ENCODE data around the gene ERFE. TPM values are rescaled to one million over a fixed set of nuclear protein-coding genes. Genes with fewer than 3 reads are reported as not detected.
"Not testable (repeated sequence)": the region's sequence is repeated elsewhere in the genome, so short reads cannot be mapped to it uniquely, and the experiment has no call there.

Gene ERFE
- total RNA-seq, 1 donor from 2014 or later, result 0.58 TPM

GRCh38 chr2:238162846-238163441, 4.2 kb downstream of the ERFE start:
- intact Hi-C loops (cut with DNase I), result no loop called here
- ATAC-seq, result no peak
- peak; percentile 48 for DNase-seq (ENCODE audit: low spot score)

- ATAC-seq (no peak), DNase-seq (ENCODE audit: low spot score) (peak; percentile 48)
- intact Hi-C loops (cut with DNase I), result no loop called here
Measured at GRCh38 chr2:238163481-238164198, 4.9 kb downstream of the ERFE start.

GRCh38 chr2:238164906-238165287, 6.1 kb downstream of the ERFE start:
- DNase-seq (ENCODE audit: low spot score), result no peak
- intact Hi-C loops (cut with DNase I), result no loop called here
- ATAC-seq, result no peak

- DNase-seq (ENCODE audit: low spot score) (peak; percentile 41), ATAC-seq (no peak)
- intact Hi-C loops (cut with DNase I), result no loop called here
Measured at GRCh38 chr2:238165288-238165921, 6.6 kb downstream of the ERFE start.

GRCh38 chr2:238166391-238167343, 7.9 kb downstream of the ERFE start:
- intact Hi-C loops (cut with DNase I), result no loop called here
- ATAC-seq, result no peak

GRCh38 chr2:238167344-238167715, 8.6 kb downstream of the ERFE start:
- DNase-seq (ENCODE audit: low spot score), result no peak
- no peak for ATAC-seq
- intact Hi-C loops (cut with DNase I), result no loop called here

More at GRCh38 chr2:238166391-238167343, 7.9 kb downstream of the ERFE start:
- DNase-seq (ENCODE audit: low spot score), result peak; percentile 53

GRCh38 chr2:238167761-238168160, 9.0 kb downstream of the ERFE start:
- intact Hi-C loops (cut with DNase I), result no loop called here
- ATAC-seq, result no peak
- DNase-seq (ENCODE audit: low spot score), result no peak

GRCh38 chr2:238168196-238169047, 9.7 kb downstream of the ERFE start:
- DNase-seq (ENCODE audit: low spot score) (no peak), ATAC-seq (no peak)
- intact Hi-C loops (cut with DNase I), result no loop called here

- intact Hi-C loops (cut with DNase I), result no loop called here
- ATAC-seq (peak; percentile 77), DNase-seq (ENCODE audit: low spot score) (no peak)
Measured at GRCh38 chr2:238169048-238169707, 10.4 kb downstream of the ERFE start.

GRCh38 chr2:238169708-238170251, 11.0 kb downstream of the ERFE start:
- peak; percentile 69 for ATAC-seq
- no peak for DNase-seq (ENCODE audit: low spot score)
- intact Hi-C loops (cut with DNase I), result no loop called here

GRCh38 chr2:238170386-238171071, 11.8 kb downstream of the ERFE start:
- ATAC-seq (no peak), DNase-seq (ENCODE audit: low spot score) (no peak)
- intact Hi-C loops (cut with DNase I), result no loop called here

- DNase-seq (ENCODE audit: low spot score); intact Hi-C loops (cut with DNase I); ATAC-seq: not testable (repeated sequence)
Measured at GRCh38 chr2:238171072-238171431, 12.3 kb downstream of the ERFE start.

- intact Hi-C loops (cut with DNase I), result no loop called here
- no peak for DNase-seq (ENCODE audit: low spot score)
- ATAC-seq, result no peak
Measured at GRCh38 chr2:238171575-238172187, 12.9 kb downstream of the ERFE start.

GRCh38 chr2:238172439-238172838, 13.7 kb downstream of the ERFE start:
- ATAC-seq (no peak), DNase-seq (ENCODE audit: low spot score) (no peak)
- intact Hi-C loops (cut with DNase I), result no loop called here

- DNase-seq (ENCODE audit: low spot score), result no peak
- no peak for ATAC-seq
- intact Hi-C loops (cut with DNase I), result no loop called here
Measured at GRCh38 chr2:238173692-238174091, 14.9 kb downstream of the ERFE start.

- intact Hi-C loops (cut with DNase I), result no loop called here
- DNase-seq (ENCODE audit: low spot score), result no peak
Measured at GRCh38 chr2:238174291-238174690, 15.5 kb downstream of the ERFE start.

GRCh38 chr2:238174701-238175100, 15.9 kb downstream of the ERFE start:
- DNase-seq (ENCODE audit: low spot score) (no peak), ATAC-seq (no peak)
- intact Hi-C loops (cut with DNase I), result no loop called here

More at GRCh38 chr2:238174291-238174690, 15.5 kb downstream of the ERFE start:
- ATAC-seq, result no peak
